OCI-LY3 (cell line): ENCODE results near the gene IZUMO1.
"Not testable (repeated sequence)": the region's sequence is repeated elsewhere in the genome, so short reads cannot be mapped to it uniquely, and the experiment has no call there.

Source experiments
- CTCF ChIP-seq: fragments of 200-600, 300-600 bp; sonication (generic); IDR thresholded peaks from 2 replicates; pipeline ENCODE4 v1.5.1; 2014; ENCODE audit warnings: antibody characterized with exemption, low read length, low read depth
- EZH2phosphoT487 ChIP-seq: fragments of 200-600 bp; shearing (Covaris generic); IDR thresholded peaks from 2 replicates; pipeline ENCODE4 v1.6.1; 2018; ENCODE audit warnings: antibody characterized with exemption, mixed run types, low read depth

GRCh38 chr19:48768171-48768753 lies 21.6 kb upstream of the IZUMO1 start:
- TF ChIP-seq CTCF, EZH2phosphoT487: not testable (repeated sequence)
